HepG2 (cell line): ENCODE measurements around the gene RRAD. TPM values are rescaled to one million over a fixed set of nuclear protein-coding genes. Genes with fewer than 3 reads are reported as not detected.

ENCODE experiments used
- AKAP8 ChIP-seq: sonication (generic); formaldehyde crosslinking; IDR thresholded peaks from 2 replicates; pipeline ENCODE4 v1.5.1; 2020; ENCODE audit warnings: mild to moderate bottlenecking, missing genetic modification reagents
- DMAP1 ChIP-seq: IDR thresholded peaks from 2 replicates; pipeline ENCODE4 v1.6.1; 2016
- HDAC2 ChIP-seq: sonication (generic); formaldehyde crosslinking; IDR thresholded peaks from 2 replicates; pipeline ENCODE4 v1.4.0; 2020; ENCODE audit warnings: missing genetic modification reagents
- HIVEP1 ChIP-seq: sonication (generic); formaldehyde crosslinking; IDR thresholded peaks from 2 replicates; pipeline ENCODE4 v1.4.0; 2020; ENCODE audit warnings: mild to moderate bottlenecking, missing genetic modification reagents
- HOXD1 ChIP-seq: sonication (generic); formaldehyde crosslinking; IDR thresholded peaks from 2 replicates; pipeline ENCODE4 v1.5.0; 2020; ENCODE audit warnings: missing genetic modification reagents
- NR3C1 ChIP-seq: sonication (generic); formaldehyde crosslinking; IDR thresholded peaks from 2 replicates; pipeline ENCODE4 v1.4.0; 2020; ENCODE audit warnings: missing genetic modification reagents
- SIN3A ChIP-seq: IDR thresholded peaks from 2 replicates; pipeline ENCODE4 v1.6.1; 2011; ENCODE audit warnings: low read depth, mild to moderate bottlenecking, control low read depth, low read length, borderline replicate concordance
- U2AF2 ChIP-seq: fragments of 200-400 bp; formaldehyde crosslinking; IDR thresholded peaks from 2 replicates; pipeline ENCODE4 v1.6.1; 2017; ENCODE audit warnings: low read depth, mild to moderate bottlenecking, low read length
- ZBTB21 ChIP-seq: sonication (generic); formaldehyde crosslinking; IDR thresholded peaks from 2 replicates; pipeline ENCODE4 v1.4.0; 2020; ENCODE audit warnings: missing genetic modification reagents
- ZNF10 ChIP-seq: sonication (generic); formaldehyde crosslinking; IDR thresholded peaks from 2 replicates; pipeline ENCODE4 v1.4.0; 2020; ENCODE audit warnings: mild to moderate bottlenecking, low read depth, missing genetic modification reagents, borderline replicate concordance
- ZNF263 ChIP-seq: sonication (generic); formaldehyde crosslinking; IDR thresholded peaks from 2 replicates; pipeline ENCODE4 v1.4.0; 2020; ENCODE audit warnings: missing genetic modification reagents
- ZNF510 ChIP-seq: sonication (generic); formaldehyde crosslinking; IDR thresholded peaks from 2 replicates; pipeline ENCODE4 v1.4.0; 2020; ENCODE audit warnings: low read depth, mild to moderate bottlenecking, missing genetic modification reagents
- polyA plus RNA-seq, 8 experiments: library from polyadenylated mRNA; depleted of rRNA in 3 of 8; stranded (reverse) in 7 of 8; unstranded in 1 of 8; fragments of >200 nt; fragmentation: Illumina TruSeq in 4 of 8; extraction: Trizol in 4 of 8; gene quantifications; 2 replicates each; pipeline versions ENCODE4 v1.2.1 to v1.2.3, GENCODE V29; 2011 to 2016; ENCODE audit warnings: low read depth in 4 of 8, missing spikeins in 1 of 8, mixed read lengths in 1 of 8; ENCODE audit not compliant: insufficient read depth in 1 of 8
- total RNA-seq, 5 experiments: library from RNA; depleted of rRNA; stranded (reverse); fragments of >200 nt; fragmentation: Illumina TruSeq; extraction: Trizol; gene quantifications; 2 replicates each; pipeline ENCODE4 v1.2.3, GENCODE V29; 2016; ENCODE audit warnings: low read depth in 1 of 5
- TF ChIP-seq, protein P1 (sequence below): sonication (generic); formaldehyde crosslinking; IDR thresholded peaks from 2 replicates; pipeline ENCODE4 v1.8.1; 2022; ENCODE audit warnings: mild to moderate bottlenecking, missing genetic modification reagents
- TF ChIP-seq, protein P2 (sequence below): sonication (generic); formaldehyde crosslinking; IDR thresholded peaks from 2 replicates; pipeline ENCODE4 v1.4.0; 2020; ENCODE audit warnings: missing genetic modification reagents, borderline replicate concordance
- TF ChIP-seq, protein P3 (sequence below): sonication (generic); formaldehyde crosslinking; IDR thresholded peaks from 2 replicates; pipeline ENCODE4 v1.4.0; 2020; ENCODE audit warnings: missing genetic modification reagents
- TF ChIP-seq, protein P4 (sequence below): sonication (generic); formaldehyde crosslinking; IDR thresholded peaks from 2 replicates; pipeline ENCODE4 v1.4.0; 2020; ENCODE audit warnings: missing genetic modification reagents, low read depth, mild to moderate bottlenecking, borderline replicate concordance
- TF ChIP-seq, protein P5 (sequence below): sonication (generic); formaldehyde crosslinking; IDR thresholded peaks from 2 replicates; pipeline ENCODE4 v1.4.0; 2020; ENCODE audit warnings: missing genetic modification reagents
- TF ChIP-seq, protein P6 (sequence below): sonication (generic); formaldehyde crosslinking; IDR thresholded peaks from 2 replicates; pipeline ENCODE4 v1.4.0; 2020; ENCODE audit warnings: mild to moderate bottlenecking, low read depth, missing genetic modification reagents
- TF ChIP-seq, protein P7 (sequence below): sonication (generic); formaldehyde crosslinking; conservative IDR thresholded peaks from 2 replicates; pipeline ENCODE4 v1.4.0; 2020; ENCODE audit warnings: missing genetic modification reagents

The RRAD gene
- total and polyA plus RNA-seq, 2 of the 13 experiments (the other 11 are each of a cell fraction or from before 2014, with no cell fraction given): 0.80 to 1.1 TPM

DNA sequence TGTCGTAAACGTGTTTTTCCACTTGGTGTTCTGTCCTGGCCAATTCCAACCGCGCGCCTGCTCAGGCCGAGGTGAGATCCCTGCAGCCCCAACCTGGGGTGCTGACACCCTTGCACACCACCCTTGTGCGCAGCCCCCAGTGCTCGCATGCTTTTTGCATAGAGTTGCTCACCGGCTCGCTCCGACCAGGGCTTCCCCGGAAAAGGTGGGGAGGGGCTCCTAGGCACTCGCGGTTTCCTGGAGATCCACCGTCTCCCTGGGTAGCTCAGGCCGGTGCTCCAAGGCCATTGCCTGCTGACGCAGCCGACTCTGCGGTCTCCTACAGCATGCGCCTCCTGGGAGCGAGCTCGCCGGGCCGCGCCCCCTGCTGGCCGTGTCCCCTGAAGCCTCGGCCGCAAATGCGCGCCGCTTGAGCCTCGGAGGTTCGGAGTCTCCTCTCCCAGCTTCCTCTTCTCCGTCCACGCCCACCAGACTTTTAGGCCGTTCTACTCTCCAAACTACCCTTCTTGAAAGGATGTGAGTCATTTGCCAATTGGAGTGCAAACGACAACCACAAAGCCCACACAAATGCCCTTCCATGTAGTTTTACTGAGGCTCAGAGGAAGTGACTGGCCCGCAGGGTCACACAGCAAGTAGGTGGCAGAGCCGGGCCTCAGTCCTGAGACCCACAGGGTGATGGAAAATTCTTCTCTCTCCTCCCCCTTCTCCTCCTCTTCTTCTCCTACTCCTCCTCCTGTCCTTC, 52.2 kb downstream of the RRAD start (continued):
- TF ChIP-seq, protein P1, sequence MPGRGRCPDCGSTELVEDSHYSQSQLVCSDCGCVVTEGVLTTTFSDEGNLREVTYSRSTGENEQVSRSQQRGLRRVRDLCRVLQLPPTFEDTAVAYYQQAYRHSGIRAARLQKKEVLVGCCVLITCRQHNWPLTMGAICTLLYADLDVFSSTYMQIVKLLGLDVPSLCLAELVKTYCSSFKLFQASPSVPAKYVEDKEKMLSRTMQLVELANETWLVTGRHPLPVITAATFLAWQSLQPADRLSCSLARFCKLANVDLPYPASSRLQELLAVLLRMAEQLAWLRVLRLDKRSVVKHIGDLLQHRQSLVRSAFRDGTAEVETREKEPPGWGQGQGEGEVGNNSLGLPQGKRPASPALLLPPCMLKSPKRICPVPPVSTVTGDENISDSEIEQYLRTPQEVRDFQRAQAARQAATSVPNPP: no peak
- peak; percentile 80 for TF ChIP-seq HDAC2 (CRISPR knock-in tag)
- TF ChIP-seq, protein P2, sequence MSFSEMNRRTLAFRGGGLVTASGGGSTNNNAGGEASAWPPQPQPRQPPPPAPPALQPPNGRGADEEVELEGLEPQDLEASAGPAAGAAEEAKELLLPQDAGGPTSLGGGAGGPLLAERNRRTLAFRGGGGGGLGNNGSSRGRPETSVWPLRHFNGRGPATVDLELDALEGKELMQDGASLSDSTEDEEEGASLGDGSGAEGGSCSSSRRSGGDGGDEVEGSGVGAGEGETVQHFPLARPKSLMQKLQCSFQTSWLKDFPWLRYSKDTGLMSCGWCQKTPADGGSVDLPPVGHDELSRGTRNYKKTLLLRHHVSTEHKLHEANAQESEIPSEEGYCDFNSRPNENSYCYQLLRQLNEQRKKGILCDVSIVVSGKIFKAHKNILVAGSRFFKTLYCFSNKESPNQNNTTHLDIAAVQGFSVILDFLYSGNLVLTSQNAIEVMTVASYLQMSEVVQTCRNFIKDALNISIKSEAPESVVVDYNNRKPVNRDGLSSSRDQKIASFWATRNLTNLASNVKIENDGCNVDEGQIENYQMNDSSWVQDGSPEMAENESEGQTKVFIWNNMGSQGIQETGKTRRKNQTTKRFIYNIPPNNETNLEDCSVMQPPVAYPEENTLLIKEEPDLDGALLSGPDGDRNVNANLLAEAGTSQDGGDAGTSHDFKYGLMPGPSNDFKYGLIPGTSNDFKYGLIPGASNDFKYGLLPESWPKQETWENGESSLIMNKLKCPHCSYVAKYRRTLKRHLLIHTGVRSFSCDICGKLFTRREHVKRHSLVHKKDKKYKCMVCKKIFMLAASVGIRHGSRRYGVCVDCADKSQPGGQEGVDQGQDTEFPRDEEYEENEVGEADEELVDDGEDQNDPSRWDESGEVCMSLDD (CRISPR knock-in tag): no peak
- TF ChIP-seq, protein P3, sequence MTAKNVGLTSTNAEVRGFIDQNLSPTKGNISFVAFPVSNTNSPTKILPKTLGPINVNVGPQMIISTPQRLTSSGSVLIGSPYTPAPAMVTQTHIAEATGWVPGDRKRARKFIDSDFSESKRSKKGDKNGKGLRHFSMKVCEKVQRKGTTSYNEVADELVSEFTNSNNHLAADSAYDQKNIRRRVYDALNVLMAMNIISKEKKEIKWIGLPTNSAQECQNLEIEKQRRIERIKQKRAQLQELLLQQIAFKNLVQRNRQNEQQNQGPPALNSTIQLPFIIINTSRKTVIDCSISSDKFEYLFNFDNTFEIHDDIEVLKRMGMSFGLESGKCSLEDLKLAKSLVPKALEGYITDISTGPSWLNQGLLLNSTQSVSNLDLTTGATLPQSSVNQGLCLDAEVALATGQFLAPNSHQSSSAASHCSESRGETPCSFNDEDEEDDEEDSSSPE (CRISPR knock-in tag): peak; percentile 80
- TF ChIP-seq HIVEP1: peak; percentile 77; the same call in 1 of the 2 replicates
- peak; percentile 68; the same call in 1 of the 2 replicates for TF ChIP-seq DMAP1 (CRISPR knock-in tag)
- no peak for TF ChIP-seq ZNF10 (CRISPR knock-in tag)
- no peak for TF ChIP-seq ZBTB21
- TF ChIP-seq, protein P4, sequence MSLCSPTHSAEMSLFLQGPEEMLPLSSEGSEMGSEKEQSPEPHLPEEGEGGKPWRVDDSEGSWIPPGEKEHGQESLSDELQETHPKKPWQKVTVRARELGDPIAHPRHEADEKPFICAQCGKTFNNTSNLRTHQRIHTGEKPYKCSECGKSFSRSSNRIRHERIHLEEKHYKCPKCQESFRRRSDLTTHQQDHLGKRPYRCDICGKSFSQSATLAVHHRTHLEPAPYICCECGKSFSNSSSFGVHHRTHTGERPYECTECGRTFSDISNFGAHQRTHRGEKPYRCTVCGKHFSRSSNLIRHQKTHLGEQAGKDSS (CRISPR knock-in tag): peak; percentile 84; the same call in 1 of the 2 replicates
- TF ChIP-seq HOXD1 (CRISPR knock-in tag): no peak
- TF ChIP-seq ZNF263: peak; percentile 95
- TF ChIP-seq ZNF510 (CRISPR knock-in tag): no peak
- TF ChIP-seq U2AF2: no peak
- TF ChIP-seq, protein P5, sequence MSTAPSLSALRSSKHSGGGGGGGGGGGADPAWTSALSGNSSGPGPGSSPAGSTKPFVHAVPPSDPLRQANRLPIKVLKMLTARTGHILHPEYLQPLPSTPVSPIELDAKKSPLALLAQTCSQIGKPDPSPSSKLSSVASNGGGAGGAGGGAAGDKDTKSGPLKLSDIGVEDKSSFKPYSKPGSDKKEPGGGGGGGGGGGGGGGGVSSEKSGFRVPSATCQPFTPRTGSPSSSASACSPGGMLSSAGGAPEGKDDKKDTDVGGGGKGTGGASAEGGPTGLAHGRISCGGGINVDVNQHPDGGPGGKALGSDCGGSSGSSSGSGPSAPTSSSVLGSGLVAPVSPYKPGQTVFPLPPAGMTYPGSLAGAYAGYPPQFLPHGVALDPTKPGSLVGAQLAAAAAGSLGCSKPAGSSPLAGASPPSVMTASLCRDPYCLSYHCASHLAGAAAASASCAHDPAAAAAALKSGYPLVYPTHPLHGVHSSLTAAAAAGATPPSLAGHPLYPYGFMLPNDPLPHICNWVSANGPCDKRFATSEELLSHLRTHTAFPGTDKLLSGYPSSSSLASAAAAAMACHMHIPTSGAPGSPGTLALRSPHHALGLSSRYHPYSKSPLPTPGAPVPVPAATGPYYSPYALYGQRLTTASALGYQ (CRISPR knock-in tag): no peak
- TF ChIP-seq NR3C1 (CRISPR knock-in tag): no peak
- TF ChIP-seq, protein P6, sequence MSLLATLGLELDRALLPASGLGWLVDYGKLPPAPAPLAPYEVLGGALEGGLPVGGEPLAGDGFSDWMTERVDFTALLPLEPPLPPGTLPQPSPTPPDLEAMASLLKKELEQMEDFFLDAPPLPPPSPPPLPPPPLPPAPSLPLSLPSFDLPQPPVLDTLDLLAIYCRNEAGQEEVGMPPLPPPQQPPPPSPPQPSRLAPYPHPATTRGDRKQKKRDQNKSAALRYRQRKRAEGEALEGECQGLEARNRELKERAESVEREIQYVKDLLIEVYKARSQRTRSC (CRISPR knock-in tag): no peak
- TF ChIP-seq SIN3A: peak; percentile 41; the same call in 1 of the 2 replicates
- 0 out of 2 replicates have a peak, but pooled peaks have one; percentile 68 for TF ChIP-seq AKAP8 (CRISPR knock-in tag)
- TF ChIP-seq, protein P7, sequence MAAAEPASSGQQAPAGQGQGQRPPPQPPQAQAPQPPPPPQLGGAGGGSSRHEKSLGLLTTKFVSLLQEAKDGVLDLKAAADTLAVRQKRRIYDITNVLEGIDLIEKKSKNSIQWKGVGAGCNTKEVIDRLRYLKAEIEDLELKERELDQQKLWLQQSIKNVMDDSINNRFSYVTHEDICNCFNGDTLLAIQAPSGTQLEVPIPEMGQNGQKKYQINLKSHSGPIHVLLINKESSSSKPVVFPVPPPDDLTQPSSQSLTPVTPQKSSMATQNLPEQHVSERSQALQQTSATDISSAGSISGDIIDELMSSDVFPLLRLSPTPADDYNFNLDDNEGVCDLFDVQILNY (CRISPR knock-in tag): no peak
